NB4 (cell line): ENCODE measurements around the gene NTN5.

Experiments used
- DNase-seq: peaks from one replicate; pipeline ENCODE4 v3.0.0; 2010; ENCODE audit warnings: low read depth
- H3K4me3 ChIP-seq: one replicate; pipeline ENCODE4 v1.5.1; 2011; ENCODE audit warnings: mild to moderate bottlenecking, low read depth, low read length, moderate library complexity
- CTCF ChIP-seq: IDR thresholded peaks from one replicate; pipeline ENCODE4 v1.5.1; 2012; ENCODE audit warnings: low read depth, low read length
- MAX ChIP-seq: IDR thresholded peaks from 2 replicates; pipeline ENCODE4 v1.6.1; 2011; ENCODE audit warnings: low read depth, low read length
- MYC ChIP-seq: IDR thresholded peaks from 2 replicates; pipeline ENCODE4 v1.6.1; 2011; ENCODE audit warnings: low read depth, low read length
- POLR2A ChIP-seq: IDR thresholded peaks from 2 replicates; pipeline ENCODE4 v1.6.1; 2011; ENCODE audit warnings: mild to moderate bottlenecking; ENCODE audit not compliant: insufficient read length; ENCODE audit errors: extremely low read depth

NTN5 gene

GRCh38 chr19:48656840-48657474, 15.9 kb downstream of the NTN5 start:
- TF ChIP-seq MYC, result no peak
- no peak for TF ChIP-seq POLR2A
- no peak for TF ChIP-seq CTCF
- no peak for TF ChIP-seq MAX
- no peak for DNase-seq
- H3K4me3 ChIP-seq, result no peak overlapping the region

GRCh38 chr19:48654299-48655059, 18.3 kb downstream of the NTN5 start:
- H3K4me3 ChIP-seq, result no peak overlapping the region
- TF ChIP-seq MAX (peak; percentile 35; the same call in 1 of the 2 replicates), CTCF (no peak)
- DNase-seq, result peak; percentile 49

GRCh38 chr19:48651683-48652048, 21.2 kb downstream of the NTN5 start:
- TF ChIP-seq POLR2A (no peak), MAX (no peak), MYC (no peak), CTCF (no peak)
- H3K4me3 ChIP-seq, result no peak overlapping the region
- no peak for DNase-seq

- no peak overlapping the region for H3K4me3 ChIP-seq
- DNase-seq, result no peak
- TF ChIP-seq POLR2A (no peak), CTCF (no peak), MYC (no peak), MAX (no peak)
Observed at GRCh38 chr19:48650974-48651682, 21.7 kb downstream of the NTN5 start.

- TF ChIP-seq MYC (no peak), MAX (no peak), POLR2A (no peak), CTCF (no peak)
- no peak for DNase-seq
- H3K4me3 ChIP-seq, result no peak overlapping the region
Observed at GRCh38 chr19:48648134-48648533, 24.7 kb downstream of the NTN5 start.
